ENCODE data around the gene FRMPD4.

Gene FRMPD4

GRCh38 chrX:12693754-12694153 is 555.5 kb downstream of the FRMPD4 start:
- Mint-ChIP-seq H3K9me3 (no peaks in the 10 kb centered on the region), H3K4me1 (ENCODE audit: low read depth) (no peaks in the 10 kb centered on the region), H3K27ac (no peak overlapping the region), H3K27me3 (ENCODE audit: low read depth) (peaks cover 2% of the 10 kb centered on the region), H3K4me3 (no peak overlapping the region), H3K36me3 (ENCODE audit: low read depth) (no peaks in the 10 kb centered on the region)
- DNase-seq (ENCODE audit: low spot score), result no peak

DNA sequence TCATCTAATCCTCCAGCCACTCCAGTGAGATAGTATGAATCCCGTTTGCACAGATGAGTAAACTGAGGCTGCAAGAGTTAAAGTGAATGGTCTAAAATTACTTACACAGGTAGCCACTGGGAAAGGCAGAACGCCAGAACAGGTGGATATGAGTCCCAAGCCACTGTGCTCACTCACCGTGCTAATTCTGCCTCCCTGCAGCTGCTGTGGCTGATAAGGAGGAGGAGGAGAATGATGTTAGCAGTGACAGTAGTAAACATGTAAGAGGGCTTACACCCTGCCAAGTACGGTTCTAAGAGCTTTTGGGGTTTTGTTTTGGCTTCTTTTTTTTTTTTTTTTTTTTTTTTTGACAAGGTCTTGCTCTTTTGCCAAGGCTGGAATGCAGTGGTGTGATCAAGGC is 562.5 kb downstream of the FRMPD4 start:
- H3K27ac Mint-ChIP-seq, result no peak overlapping the region
- no peak for DNase-seq (ENCODE audit: low spot score)
- no peaks in the 10 kb centered on the region for H3K36me3 Mint-ChIP-seq (ENCODE audit: low read depth)
- H3K4me3 Mint-ChIP-seq, result no peak overlapping the region
- no peaks in the 10 kb centered on the region for H3K4me1 Mint-ChIP-seq (ENCODE audit: low read depth)
- H3K9me3 Mint-ChIP-seq, result no peaks in the 10 kb centered on the region
- H3K27me3 Mint-ChIP-seq (ENCODE audit: low read depth), result peaks cover 4% of the 10 kb centered on the region

GRCh38 chrX:12701628-12702027 is 563.4 kb downstream of the FRMPD4 start:
- peak; percentile 6 for DNase-seq (ENCODE audit: low spot score)
- no peaks in the 10 kb centered on the region for H3K9me3 Mint-ChIP-seq
- no peaks in the 10 kb centered on the region for H3K36me3 Mint-ChIP-seq (ENCODE audit: low read depth)
- H3K27ac Mint-ChIP-seq, result no peak overlapping the region
- no peak overlapping the region for H3K4me3 Mint-ChIP-seq
- H3K4me1 Mint-ChIP-seq (ENCODE audit: low read depth), result no peaks in the 10 kb centered on the region
- H3K27me3 Mint-ChIP-seq (ENCODE audit: low read depth), result peaks cover 4% of the 10 kb centered on the region

DNA sequence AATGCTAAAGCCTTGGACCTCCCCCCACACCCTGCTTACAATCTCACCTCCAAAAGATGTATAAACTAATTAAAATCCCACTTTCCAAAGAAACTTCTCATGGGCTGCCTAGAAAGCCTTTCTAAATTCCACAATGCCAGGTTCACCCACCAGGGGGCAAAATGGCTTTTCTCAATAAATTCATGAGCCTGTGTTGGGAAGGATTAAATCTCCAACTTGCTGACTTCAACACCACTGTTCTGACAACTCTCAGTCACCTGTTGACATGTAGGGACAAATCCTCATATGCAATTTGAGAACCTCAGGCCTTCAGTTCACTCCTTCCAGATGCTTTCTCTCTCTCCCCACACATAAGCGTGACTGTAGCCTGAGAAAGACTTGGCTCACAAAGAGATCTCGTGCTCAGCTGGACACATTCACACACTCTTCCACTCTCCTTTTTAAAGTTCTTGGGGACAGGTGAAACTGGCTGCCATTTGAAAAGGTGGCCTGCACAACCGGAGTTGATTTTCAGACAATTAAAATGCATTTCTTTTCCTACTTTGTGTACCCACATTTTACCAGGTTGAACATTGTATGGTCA is 564.3 kb downstream of the FRMPD4 start:
- no peaks in the 10 kb centered on the region for H3K36me3 Mint-ChIP-seq (ENCODE audit: low read depth)
- no peak overlapping the region for H3K4me3 Mint-ChIP-seq
- H3K27ac Mint-ChIP-seq, result no peak overlapping the region
- no peaks in the 10 kb centered on the region for H3K4me1 Mint-ChIP-seq (ENCODE audit: low read depth)
- no peak for DNase-seq (ENCODE audit: low spot score)
- peaks cover 4% of the 10 kb centered on the region for H3K27me3 Mint-ChIP-seq (ENCODE audit: low read depth)
- H3K9me3 Mint-ChIP-seq, result no peaks in the 10 kb centered on the region

DNA sequence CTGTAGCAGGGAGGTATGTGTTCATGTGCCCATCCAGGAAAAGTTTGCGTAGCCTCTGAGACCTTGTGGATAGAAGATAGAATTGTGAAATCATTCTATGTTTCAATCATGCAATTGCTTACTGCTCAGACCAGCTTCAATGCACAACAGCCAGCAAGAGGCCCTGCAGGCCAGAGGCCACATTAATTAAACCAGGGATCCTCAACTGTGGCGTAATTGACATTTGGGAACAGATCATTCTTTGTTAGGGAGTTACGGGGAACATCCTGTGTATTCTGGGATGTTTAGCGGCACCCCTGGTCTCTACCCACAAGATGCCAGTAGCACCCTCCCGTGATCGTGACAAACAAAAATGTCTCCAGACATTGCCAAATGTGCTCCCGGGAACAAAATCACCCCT is 566.4 kb downstream of the FRMPD4 start:
- Mint-ChIP-seq H3K9me3 (no peaks in the 10 kb centered on the region), H3K4me3 (no peak overlapping the region), H3K4me1 (ENCODE audit: low read depth) (no peaks in the 10 kb centered on the region), H3K27ac (no peak overlapping the region), H3K27me3 (ENCODE audit: low read depth) (peaks cover 4% of the 10 kb centered on the region), H3K36me3 (ENCODE audit: low read depth) (no peaks in the 10 kb centered on the region)
- no peak for DNase-seq (ENCODE audit: low spot score)

DNA sequence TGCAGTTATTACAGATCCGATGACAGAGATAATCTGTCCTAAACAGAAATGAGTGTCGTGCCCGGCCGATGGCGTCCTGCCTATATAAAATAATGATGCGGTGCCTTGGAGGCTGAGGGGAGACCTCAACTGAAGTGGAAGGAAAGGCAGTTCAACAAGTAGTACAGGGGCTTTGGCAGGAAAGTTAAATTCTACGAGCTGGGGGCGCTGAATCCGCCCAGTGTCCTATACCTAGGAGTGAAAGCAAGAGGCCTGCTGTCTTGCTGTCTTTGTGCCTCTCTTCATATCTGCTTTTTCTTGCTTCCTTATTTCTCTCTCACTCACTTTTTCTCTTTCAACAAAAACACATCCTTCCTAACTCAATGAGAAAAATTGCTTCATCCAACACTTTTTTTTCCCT is 570.8 kb downstream of the FRMPD4 start:
- no peaks in the 10 kb centered on the region for H3K27me3 Mint-ChIP-seq (ENCODE audit: low read depth)
- no peaks in the 10 kb centered on the region for H3K4me1 Mint-ChIP-seq (ENCODE audit: low read depth)

GRCh38 chrX:12711435-12712040 is 573.3 kb downstream of the FRMPD4 start:
- H3K4me3 Mint-ChIP-seq, result no peak overlapping the region
- no peaks in the 10 kb centered on the region for H3K4me1 Mint-ChIP-seq (ENCODE audit: low read depth)
- no peaks in the 10 kb centered on the region for H3K27me3 Mint-ChIP-seq (ENCODE audit: low read depth)
- no peak for DNase-seq (ENCODE audit: low spot score)
- no peaks in the 10 kb centered on the region for H3K9me3 Mint-ChIP-seq
- no peak overlapping the region for H3K27ac Mint-ChIP-seq
- no peaks in the 10 kb centered on the region for H3K36me3 Mint-ChIP-seq (ENCODE audit: low read depth)

More for the DNA sequence above, 570.8 kb downstream of the FRMPD4 start:
- no peak overlapping the region for H3K4me3 Mint-ChIP-seq
- no peak overlapping the region for H3K27ac Mint-ChIP-seq
- H3K9me3 Mint-ChIP-seq, result no peaks in the 10 kb centered on the region
- H3K36me3 Mint-ChIP-seq (ENCODE audit: low read depth), result no peaks in the 10 kb centered on the region
- no peak for DNase-seq (ENCODE audit: low spot score)

- no peak for DNase-seq (ENCODE audit: low spot score)
- Mint-ChIP-seq H3K36me3 (ENCODE audit: low read depth) (no peaks in the 10 kb centered on the region), H3K9me3 (no peaks in the 10 kb centered on the region), H3K27ac (no peak overlapping the region), H3K4me3 (no peak overlapping the region), H3K27me3 (ENCODE audit: low read depth) (no peaks in the 10 kb centered on the region), H3K4me1 (ENCODE audit: low read depth) (no peaks in the 10 kb centered on the region)
These were observed 578.3 kb downstream of the FRMPD4 start for GRCh38 chrX:12716574-12716973.

DNA sequence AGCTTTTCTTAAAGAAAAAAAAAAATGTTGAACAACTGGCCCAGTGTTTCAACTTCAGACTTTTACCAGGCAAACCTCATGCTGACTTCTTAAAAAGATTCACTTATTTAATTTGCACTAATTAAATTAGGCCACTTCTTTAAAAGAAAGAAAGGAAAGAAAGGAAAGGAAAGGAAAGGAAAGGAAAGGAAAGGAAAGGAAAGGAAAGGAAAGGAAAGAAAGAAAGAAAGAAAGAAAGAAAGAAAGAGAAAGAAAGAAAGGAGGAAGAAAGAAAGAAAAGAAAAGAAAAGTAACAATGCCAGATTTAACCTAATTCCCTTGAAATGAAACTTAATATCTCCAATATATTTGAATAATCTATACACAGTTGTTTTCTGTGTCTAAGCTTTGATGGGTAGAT is 581.6 kb downstream of the FRMPD4 start:
- Mint-ChIP-seq H3K9me3 (no peaks in the 10 kb centered on the region), H3K4me3 (no peak overlapping the region), H3K36me3 (ENCODE audit: low read depth) (no peaks in the 10 kb centered on the region), H3K27me3 (ENCODE audit: low read depth) (no peaks in the 10 kb centered on the region), H3K4me1 (ENCODE audit: low read depth) (no peaks in the 10 kb centered on the region), H3K27ac (no peak overlapping the region)
- no peak for DNase-seq (ENCODE audit: low spot score)

GRCh38 chrX:12721042-12721441 is 582.8 kb downstream of the FRMPD4 start:
- DNase-seq (ENCODE audit: low spot score), result no peak
- Mint-ChIP-seq H3K27ac (no peak overlapping the region), H3K36me3 (ENCODE audit: low read depth) (no peaks in the 10 kb centered on the region), H3K9me3 (no peaks in the 10 kb centered on the region), H3K4me3 (no peak overlapping the region), H3K27me3 (ENCODE audit: low read depth) (no peaks in the 10 kb centered on the region), H3K4me1 (ENCODE audit: low read depth) (no peaks in the 10 kb centered on the region)

- H3K36me3 Mint-ChIP-seq (ENCODE audit: low read depth), result no peaks in the 10 kb centered on the region
- DNase-seq (ENCODE audit: low spot score), result no peak
- H3K4me1 Mint-ChIP-seq (ENCODE audit: low read depth), result no peaks in the 10 kb centered on the region
- H3K27ac Mint-ChIP-seq, result no peak overlapping the region
- H3K9me3 Mint-ChIP-seq, result no peaks in the 10 kb centered on the region
- H3K27me3 Mint-ChIP-seq (ENCODE audit: low read depth), result peaks cover under 1% of the 10 kb centered on the region
- H3K4me3 Mint-ChIP-seq, result no peak overlapping the region
These were observed 584.0 kb downstream of the FRMPD4 start for GRCh38 chrX:12722314-12722713.

DNA sequence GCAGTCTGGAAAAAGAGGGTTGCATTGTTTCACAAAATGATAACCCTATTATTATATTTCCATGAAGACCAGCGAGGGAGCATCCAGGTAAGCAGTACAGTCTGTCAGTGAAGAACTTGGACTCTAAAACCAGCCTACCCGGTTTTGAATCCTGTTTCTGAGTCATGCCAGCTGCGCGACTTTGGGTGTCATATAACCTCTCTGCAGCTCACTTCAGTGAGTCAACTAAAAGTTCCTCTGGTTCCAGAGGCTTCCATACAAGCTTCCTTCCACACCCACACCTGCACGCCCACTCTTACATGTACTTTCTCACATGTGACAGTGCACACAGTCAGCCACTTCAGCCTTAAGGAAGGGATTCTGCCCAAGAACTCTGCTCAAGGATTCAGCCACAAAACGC is 603.1 kb downstream of the FRMPD4 start:
- Mint-ChIP-seq H3K27ac (no peak overlapping the region), H3K9me3 (no peaks in the 10 kb centered on the region), H3K4me1 (ENCODE audit: low read depth) (no peaks in the 10 kb centered on the region), H3K27me3 (ENCODE audit: low read depth) (no peaks in the 10 kb centered on the region), H3K4me3 (no peak overlapping the region), H3K36me3 (ENCODE audit: low read depth) (no peaks in the 10 kb centered on the region)
- no peak for DNase-seq (ENCODE audit: low spot score)

GRCh38 chrX:12747433-12747832 is 609.2 kb downstream of the FRMPD4 start:
- Mint-ChIP-seq H3K27ac (no peak overlapping the region), H3K4me3 (no peak overlapping the region), H3K4me1 (ENCODE audit: low read depth) (no peaks in the 10 kb centered on the region), H3K36me3 (ENCODE audit: low read depth) (no peaks in the 10 kb centered on the region), H3K27me3 (ENCODE audit: low read depth) (no peaks in the 10 kb centered on the region), H3K9me3 (no peaks in the 10 kb centered on the region)
- no peak for DNase-seq (ENCODE audit: low spot score)

GRCh38 chrX:12751887-12752286 is 613.6 kb downstream of the FRMPD4 start:
- no peaks in the 10 kb centered on the region for H3K9me3 Mint-ChIP-seq
- no peak overlapping the region for H3K4me3 Mint-ChIP-seq
- H3K27ac Mint-ChIP-seq, result no peak overlapping the region
- no peaks in the 10 kb centered on the region for H3K4me1 Mint-ChIP-seq (ENCODE audit: low read depth)
- no peak for DNase-seq (ENCODE audit: low spot score)
- H3K36me3 Mint-ChIP-seq (ENCODE audit: low read depth), result no peaks in the 10 kb centered on the region
- no peaks in the 10 kb centered on the region for H3K27me3 Mint-ChIP-seq (ENCODE audit: low read depth)

- Mint-ChIP-seq H3K4me3 (no peak overlapping the region), H3K9me3 (no peaks in the 10 kb centered on the region), H3K27me3 (ENCODE audit: low read depth) (no peaks in the 10 kb centered on the region), H3K4me1 (ENCODE audit: low read depth) (no peaks in the 10 kb centered on the region), H3K27ac (no peak overlapping the region), H3K36me3 (ENCODE audit: low read depth) (no peaks in the 10 kb centered on the region)
- no peak for DNase-seq (ENCODE audit: low spot score)
These were observed 615.1 kb downstream of the FRMPD4 start for GRCh38 chrX:12753366-12753765.
